Stimulated activated CD4-positive, alpha-beta T cell treated with anti-CD3 and anti-CD28 coated beads, Interleukin-15, amount 100 ng/mL, for 24 hours (primary cell): ENCODE measurements around the gene EGLN1.

Experiments
- DNase-seq: peaks from one replicate; pipeline ENCODE4 v3.0.0-alpha.2; 2020

Gene EGLN1

GRCh38 chr1:231395076-231395997 is 26.8 kb downstream of the EGLN1 start:
- DNase-seq, result no peak

- no peak for DNase-seq
Observed at GRCh38 chr1:231393668-231394067, 28.4 kb downstream of the EGLN1 start.

GRCh38 chr1:231392389-231393131 is 29.5 kb downstream of the EGLN1 start:
- no peak for DNase-seq

- peak; percentile 19 for DNase-seq
Observed at GRCh38 chr1:231390071-231390470, 32.0 kb downstream of the EGLN1 start.

- no peak for DNase-seq
Observed at GRCh38 chr1:231387770-231388669, 34.1 kb downstream of the EGLN1 start.

GRCh38 chr1:231386466-231386865 is 35.6 kb downstream of the EGLN1 start:
- no peak for DNase-seq

- no peak for DNase-seq
Observed at GRCh38 chr1:231385416-231385748, 36.7 kb downstream of the EGLN1 start.

GRCh38 chr1:231384696-231385415 is 37.2 kb downstream of the EGLN1 start:
- DNase-seq, result no peak

GRCh38 chr1:231383159-231383860 is 38.8 kb downstream of the EGLN1 start:
- DNase-seq, result no peak

- no peak for DNase-seq
Observed at GRCh38 chr1:231382426-231382825, 39.7 kb downstream of the EGLN1 start.

- no peak for DNase-seq
Observed at GRCh38 chr1:231381729-231382128, 40.4 kb downstream of the EGLN1 start.

GRCh38 chr1:231376875-231377549 is 45.1 kb downstream of the EGLN1 start:
- DNase-seq, result peak; percentile 29

GRCh38 chr1:231376101-231376500 is 46.0 kb downstream of the EGLN1 start:
- DNase-seq, result no peak

- no peak for DNase-seq
Observed at GRCh38 chr1:231374394-231374793, 47.7 kb downstream of the EGLN1 start.

- DNase-seq, result no peak
Observed at GRCh38 chr1:231372501-231372900, 49.6 kb downstream of the EGLN1 start.

- DNase-seq, result no peak
Observed at GRCh38 chr1:231369282-231369681, 52.8 kb downstream of the EGLN1 start.

- no peak for DNase-seq
Observed at GRCh38 chr1:231364192-231364591, 57.9 kb downstream of the EGLN1 start.

- no peak for DNase-seq
Observed at GRCh38 chr1:231363624-231364023, 58.5 kb downstream of the EGLN1 start.

- DNase-seq, result no peak
Observed at GRCh38 chr1:231362325-231362724, 59.8 kb downstream of the EGLN1 start.

GRCh38 chr1:231359113-231359512 is 63.0 kb downstream of the EGLN1 start:
- no peak for DNase-seq

GRCh38 chr1:231357831-231358354 is 64.2 kb downstream of the EGLN1 start:
- DNase-seq, result peak; percentile 28
